ENCODE measurements around the gene IGF1R.
A peak's percentile ranks its signal among the peaks of the same experiment; 100 is the strongest.

Gene IGF1R

DNA sequence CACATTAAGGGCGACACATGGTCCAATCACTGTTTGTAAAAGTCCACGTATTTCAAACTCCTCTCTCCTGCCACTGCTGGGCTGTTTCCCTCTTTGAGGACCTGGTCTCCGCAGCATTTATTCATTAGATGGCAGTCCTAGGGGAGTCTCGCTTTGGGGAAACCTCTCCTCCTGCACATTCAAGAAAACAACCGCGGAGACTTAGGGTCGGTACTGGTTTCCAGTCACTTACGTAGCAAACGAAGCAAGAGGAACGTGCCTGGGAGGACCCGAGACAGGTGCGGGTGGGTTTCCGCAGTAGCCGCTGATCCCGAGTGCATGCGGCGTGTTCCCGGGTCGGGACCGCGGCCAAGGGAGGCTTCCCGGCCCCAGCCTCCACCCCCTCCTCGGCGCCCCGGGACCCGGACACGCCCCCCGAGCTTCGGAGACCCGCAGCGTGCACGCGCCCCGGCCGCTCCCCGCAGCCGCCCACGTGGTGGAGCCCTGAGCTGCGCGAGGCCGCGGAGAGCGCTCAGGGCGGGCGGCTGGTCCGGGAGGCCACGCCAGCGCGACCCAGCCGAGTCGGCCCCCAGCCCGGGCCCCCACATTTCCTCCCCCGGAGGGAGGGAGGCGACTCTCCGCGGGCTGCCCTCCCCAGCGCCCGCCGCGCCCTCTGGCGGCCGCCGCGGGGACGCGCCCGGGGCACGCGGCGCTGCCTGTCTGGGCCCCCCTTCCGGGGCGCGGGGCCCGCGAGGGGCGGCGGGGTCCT, 1.1 kb upstream of the IGF1R start:
- H3K4me1 ChIP-seq (ENCODE audit: control insufficient read depth, insufficient read depth, low read length, poor library complexity, severe bottlenecking), result peaks cover 11% of the 10 kb centered on the region
- peak in 2 of 3 donors; percentile 30 to 32 for DNase-seq
- no peaks in the 10 kb centered on the region for H3K36me3 ChIP-seq (ENCODE audit: control insufficient read depth, insufficient read depth, low read length)
- peak overlapping the region; percentile 63 for H3K27ac ChIP-seq (ENCODE audit: insufficient read depth, low read length, poor library complexity, severe bottlenecking)
- peak overlapping the region; percentile 69 for H3K4me3 ChIP-seq (ENCODE audit: insufficient read depth, low read depth, low read length, poor library complexity, severe bottlenecking)
- H3K27me3 ChIP-seq (replicated peaks; ENCODE audit: control insufficient read depth, insufficient read depth, low read length, poor library complexity, severe bottlenecking), result peaks cover 11% of the 10 kb centered on the region
- H3K9me3 ChIP-seq (ENCODE audit: control insufficient read depth, low read length), result no peaks in the 10 kb centered on the region

DNA sequence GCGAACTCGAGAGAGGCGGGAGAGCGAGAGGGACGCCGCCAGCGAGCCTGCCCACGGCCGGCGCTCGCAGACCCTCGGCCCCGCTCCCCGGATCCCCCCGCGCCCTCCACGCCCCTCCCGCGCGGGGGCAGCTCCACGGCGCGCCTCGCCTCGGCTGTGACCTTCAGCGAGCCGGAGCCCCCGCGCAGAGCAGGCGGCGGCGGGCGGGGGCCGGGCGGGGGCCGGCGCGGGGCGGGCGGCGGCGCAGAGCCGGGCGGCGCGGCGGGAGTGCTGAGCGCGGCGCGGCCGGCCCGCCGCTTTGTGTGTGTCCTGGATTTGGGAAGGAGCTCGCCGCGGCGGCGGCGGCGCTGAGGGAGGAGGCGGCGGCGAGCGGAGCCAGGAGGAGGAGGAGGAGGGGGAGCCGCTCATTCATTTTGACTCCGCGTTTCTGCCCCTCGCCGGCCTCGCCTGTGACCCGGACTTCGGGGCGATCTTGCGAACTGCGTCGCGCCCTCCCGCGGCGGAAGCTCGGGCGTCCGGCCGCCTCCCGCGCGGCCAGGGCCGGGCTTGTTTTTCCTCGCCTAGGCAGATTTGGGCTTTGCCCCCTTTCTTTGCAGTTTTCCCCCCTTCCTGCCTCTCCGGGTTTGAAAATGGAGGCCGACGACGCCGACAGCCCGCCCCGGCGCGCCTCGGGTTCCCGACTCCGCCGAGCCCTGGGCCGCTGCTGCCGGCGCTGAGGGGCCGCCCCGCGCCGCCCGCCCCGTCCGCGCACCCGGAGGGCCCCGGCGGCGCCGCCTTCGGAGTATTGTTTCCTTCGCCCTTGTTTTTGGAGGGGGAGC, 524 bp downstream of the IGF1R start:
- H3K27ac ChIP-seq (ENCODE audit: insufficient read depth, low read length, poor library complexity, severe bottlenecking), result peak overlapping the region; percentile 57
- no peaks in the 10 kb centered on the region for H3K36me3 ChIP-seq (ENCODE audit: control insufficient read depth, insufficient read depth, low read length)
- H3K4me3 ChIP-seq (ENCODE audit: insufficient read depth, low read depth, low read length, poor library complexity, severe bottlenecking), result peak overlapping the region; percentile 71
- H3K4me1 ChIP-seq (ENCODE audit: control insufficient read depth, insufficient read depth, low read length, poor library complexity, severe bottlenecking), result peaks cover 11% of the 10 kb centered on the region
- H3K27me3 ChIP-seq (replicated peaks; ENCODE audit: control insufficient read depth, insufficient read depth, low read length, poor library complexity, severe bottlenecking), result peaks cover 11% of the 10 kb centered on the region
- no peak for DNase-seq
- H3K9me3 ChIP-seq (ENCODE audit: control insufficient read depth, low read length), result no peaks in the 10 kb centered on the region

DNA sequence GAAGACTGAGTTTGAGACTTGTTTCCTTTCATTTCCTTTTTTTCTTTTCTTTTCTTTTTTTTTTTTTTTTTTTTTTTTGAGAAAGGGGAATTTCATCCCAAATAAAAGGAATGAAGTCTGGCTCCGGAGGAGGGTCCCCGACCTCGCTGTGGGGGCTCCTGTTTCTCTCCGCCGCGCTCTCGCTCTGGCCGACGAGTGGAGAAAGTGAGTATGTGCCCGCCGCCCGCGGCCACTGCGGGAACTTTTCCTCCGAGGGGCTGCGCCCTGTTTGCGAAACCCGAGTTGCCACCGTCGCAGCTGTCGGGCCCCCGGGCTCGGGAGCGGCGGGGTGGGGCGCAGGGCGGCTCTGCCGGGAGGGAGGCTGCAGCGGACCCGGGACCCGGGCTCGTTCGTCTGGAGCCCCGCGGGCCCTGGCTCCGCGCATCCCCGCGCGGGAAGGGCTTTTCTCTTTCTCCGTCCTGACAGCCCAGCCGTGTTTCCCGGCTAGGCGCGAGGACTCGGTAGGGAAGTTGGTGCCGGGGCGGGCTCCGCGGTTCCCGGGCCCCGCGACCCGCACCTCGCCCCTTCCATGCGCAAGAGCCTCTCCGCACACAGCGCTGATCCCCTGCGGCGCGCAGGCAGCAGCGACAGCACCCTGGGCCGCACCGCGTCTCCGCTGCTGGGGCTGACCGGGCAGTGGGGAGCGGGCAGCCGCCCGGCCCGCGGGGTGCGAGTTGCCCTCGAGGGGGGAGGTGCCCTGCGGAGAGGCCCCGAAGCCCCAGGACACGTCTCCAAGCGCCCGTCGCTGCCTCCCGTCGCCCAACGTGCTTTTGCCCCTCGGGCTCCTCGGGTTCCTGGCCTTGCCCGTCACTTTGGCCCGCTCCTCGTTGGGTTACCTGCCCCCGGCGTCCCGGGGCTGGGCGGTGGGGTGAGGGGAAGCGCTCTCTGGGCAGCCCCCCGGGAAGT, 1.4 kb downstream of the IGF1R start:
- H3K4me1 ChIP-seq (ENCODE audit: control insufficient read depth, insufficient read depth, low read length, poor library complexity, severe bottlenecking), result peaks cover 11% of the 10 kb centered on the region
- peak overlapping the region; percentile 62 for H3K27ac ChIP-seq (ENCODE audit: insufficient read depth, low read length, poor library complexity, severe bottlenecking)
- no peak for DNase-seq
- peak overlapping the region; percentile 71 for H3K4me3 ChIP-seq (ENCODE audit: insufficient read depth, low read depth, low read length, poor library complexity, severe bottlenecking)
- peaks cover 11% of the 10 kb centered on the region for H3K27me3 ChIP-seq (replicated peaks; ENCODE audit: control insufficient read depth, insufficient read depth, low read length, poor library complexity, severe bottlenecking)
- H3K36me3 ChIP-seq (ENCODE audit: control insufficient read depth, insufficient read depth, low read length), result no peaks in the 10 kb centered on the region
- no peaks in the 10 kb centered on the region for H3K9me3 ChIP-seq (ENCODE audit: control insufficient read depth, low read length)

DNA sequence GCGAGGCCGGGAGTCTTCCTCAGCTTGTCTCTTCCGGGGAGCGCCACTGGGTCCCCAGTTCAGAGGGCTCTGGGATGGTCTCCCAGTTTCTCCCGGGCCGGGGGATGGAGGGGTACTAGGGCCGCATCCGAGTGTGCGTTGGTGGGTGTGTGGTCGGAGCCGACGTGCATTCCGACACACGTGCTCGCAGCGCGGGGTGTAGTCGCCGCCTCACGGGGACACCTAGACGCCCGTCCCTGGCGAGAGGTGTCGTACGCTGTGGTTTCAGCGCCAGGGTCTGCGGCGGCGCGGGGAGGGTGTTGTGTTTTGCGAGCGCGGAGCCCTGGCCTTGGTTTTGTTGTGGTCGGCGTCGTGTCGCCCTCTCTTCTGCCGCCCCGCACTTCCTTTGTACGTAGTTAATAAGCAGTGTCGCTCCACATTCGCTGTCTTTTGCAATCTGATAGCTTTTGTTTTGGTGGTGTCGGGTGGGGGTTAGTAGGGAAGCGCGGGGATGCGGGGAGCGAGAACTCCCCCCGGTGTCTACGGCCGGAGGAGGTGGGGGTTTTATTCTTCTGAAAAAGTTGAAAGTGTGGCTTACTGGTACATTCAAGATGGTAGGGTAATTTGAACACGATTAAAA, 2.2 kb downstream of the IGF1R start:
- H3K27ac ChIP-seq (ENCODE audit: insufficient read depth, low read length, poor library complexity, severe bottlenecking), result peak overlapping the region; percentile 62
- no peaks in the 10 kb centered on the region for H3K9me3 ChIP-seq (ENCODE audit: control insufficient read depth, low read length)
- H3K4me3 ChIP-seq (ENCODE audit: insufficient read depth, low read depth, low read length, poor library complexity, severe bottlenecking), result peak overlapping the region; percentile 71
- no peaks in the 10 kb centered on the region for H3K36me3 ChIP-seq (ENCODE audit: control insufficient read depth, insufficient read depth, low read length)
- H3K4me1 ChIP-seq (ENCODE audit: control insufficient read depth, insufficient read depth, low read length, poor library complexity, severe bottlenecking), result peaks cover 11% of the 10 kb centered on the region
- peak in 1 of 3 donors; percentile 18 for DNase-seq
- peaks cover 11% of the 10 kb centered on the region for H3K27me3 ChIP-seq (replicated peaks; ENCODE audit: control insufficient read depth, insufficient read depth, low read length, poor library complexity, severe bottlenecking)

DNA sequence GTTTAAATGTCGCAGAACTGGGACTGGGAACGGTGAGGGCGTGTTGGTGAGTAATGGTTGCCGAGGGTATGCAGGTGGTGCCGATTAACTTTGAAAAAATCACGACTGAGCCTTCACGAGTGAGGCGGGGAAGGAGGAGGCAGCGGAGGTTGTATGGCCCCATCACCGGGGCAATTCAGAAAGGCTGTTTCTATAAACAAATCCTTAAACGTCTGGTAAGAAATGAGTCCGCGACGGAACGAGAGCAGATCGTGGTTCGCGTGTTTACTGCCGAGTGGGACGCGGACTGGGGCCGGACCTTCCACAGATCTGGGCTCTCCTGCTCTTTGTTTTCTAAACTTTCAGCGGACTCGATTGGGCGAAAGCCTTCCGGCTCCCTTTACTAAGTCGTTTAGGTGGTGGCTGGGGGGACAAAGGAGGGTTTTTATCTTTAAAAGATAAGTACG, 2.7 kb downstream of the IGF1R start:
- H3K9me3 ChIP-seq (ENCODE audit: control insufficient read depth, low read length), result no peaks in the 10 kb centered on the region
- peak overlapping the region; percentile 62 for H3K27ac ChIP-seq (ENCODE audit: insufficient read depth, low read length, poor library complexity, severe bottlenecking)
- no peak for DNase-seq
- H3K4me1 ChIP-seq (ENCODE audit: control insufficient read depth, insufficient read depth, low read length, poor library complexity, severe bottlenecking), result peaks cover 11% of the 10 kb centered on the region
- H3K27me3 ChIP-seq (replicated peaks; ENCODE audit: control insufficient read depth, insufficient read depth, low read length, poor library complexity, severe bottlenecking), result peaks cover 11% of the 10 kb centered on the region
- no peaks in the 10 kb centered on the region for H3K36me3 ChIP-seq (ENCODE audit: control insufficient read depth, insufficient read depth, low read length)
- peak overlapping the region; percentile 71 for H3K4me3 ChIP-seq (ENCODE audit: insufficient read depth, low read depth, low read length, poor library complexity, severe bottlenecking)

DNA sequence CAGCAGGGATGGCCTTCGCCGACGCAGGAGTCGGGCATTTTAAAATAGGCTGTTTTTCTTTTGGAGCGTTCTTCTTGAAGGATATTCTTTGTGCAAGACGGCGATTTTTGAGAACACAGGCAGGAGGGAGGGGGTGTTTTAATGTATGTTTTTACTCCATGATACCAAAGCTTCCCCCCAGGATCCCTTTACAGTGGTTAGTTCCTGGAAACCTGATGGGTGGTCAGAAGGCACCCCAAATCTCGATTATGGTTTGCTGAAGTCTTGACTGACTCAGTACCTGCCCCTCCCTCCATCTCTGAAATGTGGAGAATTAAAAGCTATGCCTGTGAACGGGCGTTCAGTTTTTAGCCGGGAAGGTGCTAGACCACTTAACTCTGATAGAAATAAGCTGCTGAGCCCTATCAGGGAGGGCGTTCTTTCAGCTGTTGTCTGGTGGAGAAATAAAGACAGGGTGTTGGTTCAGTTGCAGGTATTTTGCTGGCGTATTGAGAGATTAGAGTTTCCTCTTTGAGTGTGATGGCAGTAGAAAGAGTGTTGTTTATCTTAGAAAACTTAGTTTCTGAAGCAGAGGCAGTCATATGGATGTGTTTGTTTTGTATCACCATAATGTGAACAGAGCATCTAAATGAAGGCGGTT, 3.4 kb downstream of the IGF1R start:
- no peaks in the 10 kb centered on the region for H3K9me3 ChIP-seq (ENCODE audit: control insufficient read depth, low read length)
- peak overlapping the region; percentile 62 for H3K27ac ChIP-seq (ENCODE audit: insufficient read depth, low read length, poor library complexity, severe bottlenecking)
- peaks cover 11% of the 10 kb centered on the region for H3K27me3 ChIP-seq (replicated peaks; ENCODE audit: control insufficient read depth, insufficient read depth, low read length, poor library complexity, severe bottlenecking)
- DNase-seq, result no peak
- H3K36me3 ChIP-seq (ENCODE audit: control insufficient read depth, insufficient read depth, low read length), result no peaks in the 10 kb centered on the region
- H3K4me1 ChIP-seq (ENCODE audit: control insufficient read depth, insufficient read depth, low read length, poor library complexity, severe bottlenecking), result peaks cover 11% of the 10 kb centered on the region
- peak overlapping the region; percentile 71 for H3K4me3 ChIP-seq (ENCODE audit: insufficient read depth, low read depth, low read length, poor library complexity, severe bottlenecking)

DNA sequence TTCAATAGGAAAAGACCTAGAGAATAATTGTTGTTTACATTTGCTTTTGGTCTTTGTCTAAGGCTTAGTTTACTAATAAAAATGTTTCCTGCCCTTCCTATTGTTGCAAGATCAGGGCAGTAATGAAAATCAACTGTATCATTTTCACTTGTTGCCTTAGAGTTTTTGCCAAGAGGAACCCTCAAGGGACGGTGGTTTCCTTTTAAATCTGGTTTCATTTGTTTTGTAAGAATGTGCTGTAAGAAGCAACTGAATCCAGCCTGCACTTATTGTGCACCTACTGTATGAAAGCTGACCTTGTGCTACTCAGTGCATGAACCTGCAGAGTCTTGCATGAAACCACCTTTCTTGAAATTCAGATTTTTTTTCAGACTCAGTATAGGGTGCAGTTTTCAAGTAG, 5.3 kb downstream of the IGF1R start:
- no peak overlapping the region for H3K4me3 ChIP-seq (ENCODE audit: insufficient read depth, low read depth, low read length, poor library complexity, severe bottlenecking)
- H3K9me3 ChIP-seq (ENCODE audit: control insufficient read depth, low read length), result no peaks in the 10 kb centered on the region
- no peak overlapping the region for H3K27ac ChIP-seq (ENCODE audit: insufficient read depth, low read length, poor library complexity, severe bottlenecking)
- H3K27me3 ChIP-seq (replicated peaks; ENCODE audit: control insufficient read depth, insufficient read depth, low read length, poor library complexity, severe bottlenecking), result peaks cover 9% of the 10 kb centered on the region
- no peak for DNase-seq
- H3K4me1 ChIP-seq (ENCODE audit: control insufficient read depth, insufficient read depth, low read length, poor library complexity, severe bottlenecking), result peaks cover 11% of the 10 kb centered on the region
- H3K36me3 ChIP-seq (ENCODE audit: control insufficient read depth, insufficient read depth, low read length), result no peaks in the 10 kb centered on the region

DNA sequence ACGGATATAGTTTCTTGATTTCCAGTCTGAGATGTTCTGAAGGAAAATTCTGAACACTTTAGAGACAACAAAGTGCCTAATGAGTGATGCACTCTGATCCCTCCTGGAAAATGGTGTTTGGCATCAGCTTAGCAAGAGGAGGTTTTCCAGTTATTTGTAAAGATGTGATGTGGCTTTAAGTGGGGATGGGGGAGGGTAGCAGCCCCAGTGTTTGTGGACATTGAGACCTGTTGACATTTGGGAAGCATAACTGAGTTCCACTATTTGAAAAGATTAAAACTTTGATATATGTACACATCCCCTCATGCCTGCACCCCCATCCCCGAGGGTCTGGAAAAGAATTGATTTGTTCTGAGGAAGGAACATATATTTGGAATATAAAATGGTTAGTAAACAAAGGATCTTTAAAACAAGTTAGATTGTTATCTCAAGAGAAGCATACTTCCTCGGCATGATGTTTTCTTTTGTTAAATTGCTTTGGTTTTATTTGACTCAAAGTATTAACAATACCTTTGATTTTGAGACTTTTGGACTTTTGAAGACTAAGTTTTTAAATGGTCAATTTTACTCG, 6.5 kb downstream of the IGF1R start:
- Histone ChIP-seq H3K27ac (ENCODE audit: insufficient read depth, low read length, poor library complexity, severe bottlenecking) (no peak overlapping the region), H3K36me3 (ENCODE audit: control insufficient read depth, insufficient read depth, low read length) (no peaks in the 10 kb centered on the region), H3K9me3 (ENCODE audit: control insufficient read depth, low read length) (no peaks in the 10 kb centered on the region), H3K4me1 (ENCODE audit: control insufficient read depth, insufficient read depth, low read length, poor library complexity, severe bottlenecking) (peaks cover 8% of the 10 kb centered on the region), H3K27me3 (replicated peaks; ENCODE audit: control insufficient read depth, insufficient read depth, low read length, poor library complexity, severe bottlenecking) (peaks cover 5% of the 10 kb centered on the region), H3K4me3 (ENCODE audit: insufficient read depth, low read depth, low read length, poor library complexity, severe bottlenecking) (no peak overlapping the region)
- no peak for DNase-seq

DNA sequence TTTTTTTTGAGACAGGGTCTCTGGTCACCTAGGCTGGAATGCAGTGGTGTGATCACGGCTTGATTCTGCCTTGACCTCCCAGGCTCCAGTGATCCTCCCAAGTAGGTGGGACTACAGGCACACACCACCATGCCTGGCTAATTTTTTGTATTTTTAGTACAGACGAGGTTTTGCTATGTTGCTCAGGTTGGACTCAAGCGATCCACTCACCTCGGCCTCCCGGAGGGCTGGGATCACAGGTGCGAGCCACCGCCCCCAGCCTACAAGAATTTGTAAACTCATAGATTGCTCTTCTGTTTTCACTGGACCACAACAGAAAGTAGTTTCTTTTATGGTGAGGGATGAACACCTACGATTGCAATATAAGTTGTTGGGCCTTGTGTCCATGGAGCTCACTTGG, 7.4 kb downstream of the IGF1R start:
- no peak overlapping the region for H3K4me3 ChIP-seq (ENCODE audit: insufficient read depth, low read depth, low read length, poor library complexity, severe bottlenecking)
- no peak overlapping the region for H3K27ac ChIP-seq (ENCODE audit: insufficient read depth, low read length, poor library complexity, severe bottlenecking)
- no peak for DNase-seq
- H3K9me3 ChIP-seq (ENCODE audit: control insufficient read depth, low read length), result no peaks in the 10 kb centered on the region
- H3K4me1 ChIP-seq (ENCODE audit: control insufficient read depth, insufficient read depth, low read length, poor library complexity, severe bottlenecking), result no peaks in the 10 kb centered on the region
- H3K27me3 ChIP-seq (replicated peaks; ENCODE audit: control insufficient read depth, insufficient read depth, low read length, poor library complexity, severe bottlenecking), result no peaks in the 10 kb centered on the region
- H3K36me3 ChIP-seq (ENCODE audit: control insufficient read depth, insufficient read depth, low read length), result no peaks in the 10 kb centered on the region

Measured in effector memory CD4-positive, alpha-beta T cell (primary cell).